Endothelial cell of umbilical vein (primary cell): ENCODE data around the gene CAAP1. TPM values are rescaled to one million over a fixed set of nuclear protein-coding genes. Genes with fewer than 3 reads are reported as not detected.

Source experiments
- Bru-seq: library from RNA; stranded (reverse); fragments of 400-500 nt; gene quantifications from one replicate; lab custom pipeline; 2021; lab: Mats Ljungman, UMichigan
- BruChase-seq, 2 experiments: library from RNA; stranded (reverse); fragments of 400-500 nt; gene quantifications; one replicate each; lab custom pipeline; 2021; lab: Mats Ljungman, UMichigan
- BruUV-seq: library from RNA; stranded (reverse); fragments of 400-500 nt; replicated peaks from 2 replicates; lab custom pipeline; 2021; lab: Mats Ljungman, UMichigan
- CTCF ChIA-PET: fragments of 300-600, 350-600 bp; sonication (Branson Sonifier 250); formaldehyde crosslinking; loops from one replicate; lab custom pipeline; 2021; ENCODE audit warnings: antibody characterized with exemption, inconsistent platforms; lab: Charles Lee
- POLR2A ChIA-PET: fragments of 300-600, 350-600 bp; sonication (Branson Sonifier 250); formaldehyde crosslinking; loops from one replicate; lab custom pipeline; 2021; ENCODE audit warnings: antibody characterized with exemption, inconsistent platforms; lab: Charles Lee
- DNase-seq: peaks from one replicate; pipeline ENCODE4 v3.0.0-alpha.2; 2011; ENCODE audit warnings: low read depth, low spot score
- FAIRE-seq: peaks from 2 replicates; lab custom pipeline; 2011; peaks lifted over from hg19 to GRCh38; lab: Jason Lieb, UNC
- H2AFZ ChIP-seq: 2 replicates; pipeline ENCODE4 v1.6.0; 2012; ENCODE audit warnings: low read depth, low read length, control low read depth, inconsistent platforms
- H3K27ac ChIP-seq: 2 replicates; pipeline ENCODE4 v1.5.1; 2011; ENCODE audit warnings: low read depth, mild to moderate bottlenecking, control low read depth, low read length, moderate library complexity; ENCODE audit not compliant: insufficient read depth
- H3K27me3 ChIP-seq, 2 experiments: 2 replicates each; pipeline versions ENCODE4 v1.6.0 to v1.6.1; 2011; ENCODE audit warnings: low read length in 2 of 2, mixed read lengths in 1 of 2; ENCODE audit not compliant: control insufficient read depth in 2 of 2, insufficient read depth in 2 of 2
- H3K36me3 ChIP-seq, 2 experiments: 2 replicates in 1 of 2; 3 replicates in 1 of 2; pipeline ENCODE4 v1.5.1; 2011; ENCODE audit warnings: low read length in 2 of 2, mild to moderate bottlenecking in 1 of 2, moderate library complexity in 1 of 2; ENCODE audit not compliant: control insufficient read depth in 2 of 2, insufficient read depth in 2 of 2; ENCODE audit errors: extremely low read depth in 1 of 2
- H3K4me1 ChIP-seq: 3 replicates; pipeline ENCODE4 v1.5.1; 2011; ENCODE audit warnings: mild to moderate bottlenecking, low read length; ENCODE audit not compliant: control insufficient read depth, insufficient read depth; ENCODE audit errors: extremely low read depth
- H3K4me2 ChIP-seq: 2 replicates; pipeline ENCODE4 v1.6.1; 2011; ENCODE audit warnings: low read length, control low read depth, mixed read lengths; ENCODE audit not compliant: insufficient read depth
- H3K4me3 ChIP-seq, 3 experiments: fragments of 200-600 bp in 1 of 3; sonication (generic), shearing (Covaris generic) in 1 of 3; replicated peaks in 1 of 3; 2 replicates each; pipeline ENCODE4 v1.5.1; 2011 to 2016; ENCODE audit warnings: control low read depth in 3 of 3, low read length in 3 of 3, mild to moderate bottlenecking in 2 of 3, inconsistent platforms in 1 of 3, low read depth in 1 of 3, moderate library complexity in 1 of 3; ENCODE audit not compliant: insufficient read depth in 1 of 3
- H3K79me2 ChIP-seq: 2 replicates; pipeline ENCODE4 v1.6.0; 2012; ENCODE audit warnings: low read length, inconsistent platforms; ENCODE audit not compliant: control insufficient read depth, insufficient read depth
- H3K9ac ChIP-seq: replicated peaks from 2 replicates; pipeline ENCODE3; 2011; ENCODE audit warnings: low read length, control low read depth; ENCODE audit not compliant: insufficient read depth; ENCODE audit errors: extremely low read depth
- H3K9me1 ChIP-seq: replicated peaks from 3 replicates; pipeline ENCODE4 v1.6.0; 2011; ENCODE audit warnings: mild to moderate bottlenecking, low read length; ENCODE audit not compliant: control insufficient read depth, insufficient read depth; ENCODE audit errors: extremely low read depth
- H3K9me3 ChIP-seq: replicated peaks from 2 replicates; pipeline ENCODE4 v1.5.1; 2012; ENCODE audit warnings: low read length, inconsistent platforms; ENCODE audit not compliant: control insufficient read depth, insufficient read depth
- H4K20me1 ChIP-seq: replicated peaks from 2 replicates; pipeline ENCODE3; 2011; ENCODE audit warnings: mild to moderate bottlenecking, low read length; ENCODE audit not compliant: control insufficient read depth, insufficient read depth; ENCODE audit errors: extremely low read depth
- CTCF ChIP-seq, 2 donors: IDR thresholded peaks; 1 replicate in 1 of 2; 2 replicates in 1 of 2; pipeline ENCODE4 v1.5.1; 2011; ENCODE audit warnings: low read length in 2 of 2, mild to moderate bottlenecking in 2 of 2, moderate library complexity in 2 of 2, control low read depth in 1 of 2, inconsistent platforms in 1 of 2, low read depth in 1 of 2; ENCODE audit not compliant: insufficient read depth in 1 of 2; ENCODE audit errors: extremely low read depth in 1 of 2
- EZH2 ChIP-seq: IDR thresholded peaks from 2 replicates; pipeline ENCODE4 v1.6.1; 2012; ENCODE audit warnings: borderline replicate concordance, low read depth, mild to moderate bottlenecking, moderate library complexity, low read length, inconsistent platforms; ENCODE audit not compliant: severe bottlenecking
- FOS ChIP-seq: IDR thresholded peaks from 2 replicates; pipeline ENCODE4 v1.6.1; 2011; ENCODE audit warnings: mild to moderate bottlenecking, low read length, moderate library complexity, borderline replicate concordance; ENCODE audit not compliant: insufficient read depth
- GATA2 ChIP-seq: IDR thresholded peaks from 2 replicates; pipeline ENCODE4 v1.7.0; 2011; ENCODE audit warnings: low read depth, mild to moderate bottlenecking, moderate library complexity, mixed read lengths, low read length; ENCODE audit not compliant: insufficient read length, insufficient read depth
- JUN ChIP-seq: IDR thresholded peaks from 2 replicates; pipeline ENCODE4 v1.6.1; 2011; ENCODE audit warnings: borderline replicate concordance, low read depth; ENCODE audit not compliant: insufficient read length, insufficient read depth
- MAX ChIP-seq: IDR thresholded peaks from 2 replicates; pipeline ENCODE4 v1.6.1; 2011; ENCODE audit not compliant: insufficient read depth, insufficient read length
- MYC ChIP-seq: IDR thresholded peaks from one replicate; pipeline ENCODE4 v1.6.1; 2011; ENCODE audit warnings: mild to moderate bottlenecking, low read depth, low read length
- POLR2A ChIP-seq: IDR thresholded peaks from 2 replicates; pipeline ENCODE4 v1.6.1; 2012; ENCODE audit warnings: low read depth, mild to moderate bottlenecking, control low read depth, low read length
- POLR2AphosphoS5 ChIP-seq: IDR thresholded peaks from 2 replicates; pipeline ENCODE4 v1.6.1; 2012; ENCODE audit warnings: low read depth, mild to moderate bottlenecking, control low read depth, low read length, moderate library complexity; ENCODE audit not compliant: insufficient read depth
- dilution Hi-C: fragments of 300-500 bp; cut with MboI; formaldehyde crosslinking; loops from one replicate; pipeline ENCODE4 v1.15.0; 2019; ENCODE audit warnings: low sequenced_read_pairs; ENCODE audit not compliant: extremely low pct_ligation_motif_present
- intact Hi-C: fragments of 100-400 bp; cut with micrococcal nuclease; formaldehyde crosslinking; loops from one replicate; pipeline ENCODE4 v1.10.0; 2022
- long read RNA-seq: library from polyadenylated mRNA; stranded (forward); transcript quantifications from one replicate; pipeline ENCODE4 v2.0.0, GENCODE V29; 2021
- polyA minus RNA-seq, 3 experiments: library from RNA; depleted of rRNA, polyadenylated mRNA; stranded (reverse); fragments of >200 nt; gene quantifications; 1 replicate in 1 of 3; 2 replicates in 2 of 3; pipeline ENCODE4 v1.2.3, GENCODE V29; 2011
- polyA plus RNA-seq, 4 experiments: library from polyadenylated mRNA; depleted of rRNA in 3 of 4; stranded (reverse) in 3 of 4; unstranded in 1 of 4; fragments of >200 nt; gene quantifications; 2 replicates each; pipeline versions ENCODE4 v1.2.1 to v1.2.3, GENCODE V29; 2011 to 2012; ENCODE audit warnings: missing spikeins in 1 of 4
- total RNA-seq: library from RNA; stranded (reverse); gene quantifications from 2 replicates; pipeline ENCODE4 v1.2.3, GENCODE V29; 2021

The CAAP1 gene
- 16.1 and 18.6 TPM in 2 replicates for total RNA-seq
- polyA plus RNA-seq: 5.1 and 5.3 TPM in 2 replicates
- polyA plus RNA-seq (2011; cell fraction: cytosol; rRNA removed): 8.2 and 9.9 TPM in 2 replicates
- 9.8 and 10.0 TPM in 2 replicates for polyA plus RNA-seq (2011; cell fraction: nucleus; rRNA removed)
- 12.3 and 12.8 TPM in 2 replicates for polyA plus RNA-seq (2012)
- polyA minus RNA-seq: 4.4 and 5.6 TPM in 2 replicates
- 21.3 TPM for polyA minus RNA-seq (2011; cell fraction: cytosol; rRNA and poly(A)+ RNA removed)
- polyA minus RNA-seq (2011; cell fraction: nucleus; rRNA and poly(A)+ RNA removed): 6.4 and 11.0 TPM in 2 replicates
- Bru-seq, nascent RNA: percentile 81 among the genes with signal in this experiment
- percentile 67 among the genes with signal in this experiment for BruChase-seq, experiment 1, labeled RNA remaining after a 6-hour chase
- percentile 74 among the genes with signal in this experiment for BruChase-seq, experiment 2, labeled RNA remaining after a 2-hour chase
- long read RNA-seq, transcript CAAP1-201 (6 exons, 2,791 nt): major isoform, 11 of 19 reads
- long read RNA-seq, partial matches to known transcripts: 0 of 19 reads
- long read RNA-seq, other reads (novel, unspliced or antisense): 4 of 19 reads

- Histone ChIP-seq H3K9ac (peak within 1 kb of the TSS; percentile 83), H3K79me2 (peaks cover 43% of the 10 kb centered on the region), H3K27me3 (no peaks in the 10 kb centered on the region), H3K36me3 (no peaks in the 10 kb centered on the region), H4K20me1 (no peaks in the 10 kb centered on the region), H3K9me1 (no peaks in the 10 kb centered on the region), H3K4me2 (peak within 1 kb of the TSS; percentile 100), H2AFZ (peak within 1 kb of the TSS; percentile 88), H3K27ac (peak within 1 kb of the TSS; percentile 83), H3K9me3 (no peaks in the 10 kb centered on the region), H3K4me3 (peak within 1 kb of the TSS; percentile 87 to 100 (median 99)), H3K4me1 (peaks cover 25% of the 10 kb centered on the region)
- peak; percentile 93 for DNase-seq
- intact Hi-C loops (loop anchor here (1.0 to 10.0 kb wide), 5 partner anchors 55 to 680 kb away; partner anchors contain the start of genes C9orf72, IFT74 and PLAA), dilution Hi-C loops (no loop called here)
- peak; percentile 86 for FAIRE-seq
- ChIA-PET POLR2A (interaction anchor here (1.0 kb wide), 1 partner anchor 63 kb away, joined by 4 read pairs; the partner anchor contains the start of gene IFT74), CTCF (interaction anchor here (0.6 to 2.4 kb wide), 10 partner anchors 9 to 384 kb away, joined by 3 to 8 read pairs (median 3); partner anchors contain the start of genes IFT74 and PLAA)
- no TSS peak for BruUV-seq
- no peak for TF ChIP-seq GATA2
- TF ChIP-seq CTCF (IDR thresholded peaks at IDR 0.05; ENCODE audit: extremely low read depth in 1 of 2, insufficient read depth in 1 of 2, low read depth in 1 of 2, low read length in 2 of 2): peak in 1 of 2 donors; percentile 43
- peak; percentile 71 for TF ChIP-seq MYC
- TF ChIP-seq POLR2A: peak; percentile 94
- TF ChIP-seq FOS: peak; percentile 15
- TF ChIP-seq MAX: peak; percentile 54
- TF ChIP-seq EZH2: no peak
- TF ChIP-seq JUN: peak; percentile 12
- peak; percentile 92 for TF ChIP-seq POLR2AphosphoS5
Observed at GRCh38 chr9:26892251-26893029, at the start of gene CAAP1. Gene CAAP1, minus strand, starts transcription at chr9:26892802. Its CDS starts 87 bp downstream, at chr9:26892715.
